Stimulated activated CD4-positive, alpha-beta T cell treated with anti-CD3 and anti-CD28 coated beads, Interleukin-1b, Interleukin-23, amount 100 ng/mL, for 1 hour (primary cell): ENCODE results near the gene CAND2.
A peak's percentile ranks its signal among the peaks of the same experiment; 100 is the strongest.
"Not testable (repeated sequence)": the region's sequence is repeated elsewhere in the genome, so short reads cannot be mapped to it uniquely, and the experiment has no call there.

ENCODE experiments used
- DNase-seq, 2 donors: peaks; one replicate each; pipeline ENCODE4 v3.0.0-alpha.2; 2020; ENCODE audit warnings: low read depth in 2 of 2

The CAND2 gene

GRCh38 chr3:12830785-12831156, 34.3 kb downstream of the CAND2 start:
- DNase-seq, result no peak

- no peak for DNase-seq
Measured at GRCh38 chr3:12831301-12831866, 34.9 kb downstream of the CAND2 start.

DNA sequence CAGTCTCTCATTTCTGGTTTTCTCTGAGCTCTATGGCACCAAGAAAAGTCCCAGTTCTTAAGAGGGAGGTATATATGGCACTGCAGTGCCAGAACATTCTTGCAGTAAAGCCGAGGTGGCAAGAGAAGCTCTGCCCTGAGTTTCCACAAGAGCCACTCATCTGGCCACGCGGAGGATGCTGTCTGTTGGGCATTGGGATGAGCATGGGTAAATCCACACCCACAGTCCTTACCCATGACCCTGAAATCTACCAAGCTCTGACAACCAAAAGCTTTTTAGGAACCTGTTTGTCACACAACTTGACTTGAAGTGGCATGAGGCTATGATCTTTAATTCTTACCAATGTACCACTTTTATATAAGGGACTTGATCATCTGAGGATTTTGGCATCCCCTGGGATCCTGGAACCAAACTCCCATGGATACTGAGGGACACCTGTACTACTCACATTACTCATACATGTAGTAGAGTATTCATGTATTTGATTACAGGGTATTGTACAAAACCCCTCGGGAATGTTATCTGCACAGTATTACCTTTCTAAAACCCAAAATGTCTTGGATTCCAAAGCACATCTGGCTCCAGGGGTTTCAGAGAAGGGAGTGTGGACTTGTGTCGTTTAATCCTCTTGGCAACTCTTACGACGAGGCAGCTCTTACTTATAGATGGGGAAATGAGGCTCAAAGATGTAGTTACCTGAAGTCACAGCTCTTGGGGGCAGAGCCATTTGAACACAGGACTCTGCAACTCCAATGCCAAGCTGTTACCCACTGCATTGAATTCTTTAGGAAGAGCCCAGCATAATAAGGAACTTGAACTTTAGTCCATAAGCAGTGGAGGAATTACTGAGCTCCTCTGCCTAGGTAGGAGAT, 36.1 kb downstream of the CAND2 start:
- no peak for DNase-seq

GRCh38 chr3:12833222-12834161, 37.0 kb downstream of the CAND2 start:
- no peak for DNase-seq

- no peak for DNase-seq
Measured at GRCh38 chr3:12835052-12835665, 38.7 kb downstream of the CAND2 start.

DNA sequence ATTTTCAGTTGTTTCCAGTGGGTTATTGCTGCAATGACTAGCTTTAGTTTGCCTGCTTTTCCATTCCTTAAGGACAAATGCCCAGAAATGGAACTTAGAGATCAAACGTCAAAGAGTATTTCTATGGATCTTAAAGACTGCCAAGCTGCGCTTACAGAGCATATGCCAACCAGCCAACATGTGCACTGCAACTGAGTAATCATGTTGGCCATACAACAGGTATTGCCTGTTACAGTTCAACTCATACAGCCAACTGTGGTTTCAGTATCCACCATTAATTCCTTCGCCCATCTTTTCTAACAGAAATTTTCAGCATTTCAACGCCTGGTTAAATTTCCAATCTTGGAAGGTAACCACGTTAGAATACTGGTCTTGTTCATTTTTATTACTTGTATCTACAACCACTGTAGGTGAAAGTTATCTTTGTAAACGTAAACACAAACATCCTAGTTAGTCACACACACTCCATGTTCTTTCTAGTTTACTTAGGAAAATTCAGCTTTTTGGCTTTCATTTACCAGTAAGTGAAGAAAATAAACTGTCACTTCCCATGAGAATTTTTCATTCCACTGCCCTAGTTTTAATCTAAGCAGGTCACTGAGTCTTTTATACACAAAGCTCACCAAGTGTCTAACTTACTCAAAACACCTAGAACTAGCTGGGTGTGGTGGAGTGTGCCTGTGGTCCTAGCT, 41.0 kb downstream of the CAND2 start:
- DNase-seq, result no peak

DNA sequence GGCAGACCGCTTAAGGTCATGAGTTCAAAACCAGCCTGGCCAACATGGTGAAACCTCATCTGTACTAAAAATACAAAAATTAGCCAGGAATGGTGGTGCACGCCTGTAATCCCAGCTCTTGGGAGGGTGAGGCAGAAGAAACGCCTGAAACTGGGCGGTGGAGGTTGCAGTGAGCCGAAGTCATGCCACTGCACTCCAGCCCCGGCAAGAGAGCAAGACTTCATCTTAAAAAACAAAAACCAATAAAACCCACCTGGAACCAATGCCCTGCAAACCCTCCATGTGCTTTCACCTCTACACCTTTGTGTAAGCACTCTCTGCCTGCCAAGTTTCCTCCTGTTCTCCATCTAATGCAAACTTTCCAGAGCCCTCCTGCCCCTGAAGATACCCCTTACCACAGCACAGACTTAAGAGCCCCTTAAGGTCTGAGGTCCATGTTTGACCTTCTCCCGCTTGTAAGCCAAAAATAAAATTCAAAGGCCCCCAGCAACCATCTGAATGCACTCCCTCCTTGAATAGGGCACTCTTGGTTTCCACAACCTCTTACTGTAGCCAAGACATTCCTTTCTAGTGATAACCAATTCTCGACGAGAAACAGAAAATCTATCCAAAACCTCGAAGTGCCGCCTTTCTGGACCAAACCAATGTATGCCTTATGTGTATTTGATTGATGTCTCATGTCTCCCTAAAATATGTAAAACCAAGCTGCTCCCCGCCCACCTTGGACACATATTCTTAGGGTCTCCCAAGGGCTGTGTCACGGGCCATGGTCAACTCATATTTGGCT, 41.9 kb downstream of the CAND2 start:
- DNase-seq, result no peak

- no peak for DNase-seq
Measured at GRCh38 chr3:12839156-12839946, 42.9 kb downstream of the CAND2 start.

- DNase-seq, result not testable (repeated sequence)
Measured at GRCh38 chr3:12840148-12840547, 43.7 kb downstream of the CAND2 start.

DNA sequence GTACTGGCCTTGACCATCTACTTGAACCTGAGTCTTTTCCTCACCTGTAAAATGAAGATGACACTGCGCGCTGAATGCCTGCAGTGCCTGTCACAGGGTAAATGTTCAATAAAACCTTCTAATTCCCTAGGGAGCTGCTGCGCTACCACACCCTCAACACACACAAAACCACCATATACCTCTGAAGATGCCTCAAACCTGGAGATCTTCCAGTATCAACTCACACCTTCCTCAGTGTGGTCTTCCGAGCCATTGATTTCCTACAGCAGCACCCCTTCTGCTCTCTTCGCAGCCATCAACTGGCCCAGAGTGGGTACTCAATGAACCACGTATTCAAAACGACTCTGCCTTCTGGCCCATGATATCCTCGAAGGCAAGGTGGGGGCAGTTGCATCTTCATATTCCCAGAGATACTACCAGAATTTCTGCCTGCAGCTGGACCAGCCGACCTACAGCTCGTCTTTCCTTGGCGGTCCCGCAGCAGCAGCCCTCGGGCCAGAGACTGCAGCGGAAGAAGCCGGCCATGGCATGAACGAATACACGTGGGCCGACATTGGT, 44.2 kb downstream of the CAND2 start:
- peak in 1 of 2 donors; percentile 5 for DNase-seq

GRCh38 chr3:12841149-12841969, 44.9 kb downstream of the CAND2 start, which contains the start of gene RPL32:
TSS of gene RPL32 (minus strand) at chr3:12841565. CDS start at chr3:12840237, 1,328 bp downstream.
- peak; percentile 61 to 62 for DNase-seq

DNA sequence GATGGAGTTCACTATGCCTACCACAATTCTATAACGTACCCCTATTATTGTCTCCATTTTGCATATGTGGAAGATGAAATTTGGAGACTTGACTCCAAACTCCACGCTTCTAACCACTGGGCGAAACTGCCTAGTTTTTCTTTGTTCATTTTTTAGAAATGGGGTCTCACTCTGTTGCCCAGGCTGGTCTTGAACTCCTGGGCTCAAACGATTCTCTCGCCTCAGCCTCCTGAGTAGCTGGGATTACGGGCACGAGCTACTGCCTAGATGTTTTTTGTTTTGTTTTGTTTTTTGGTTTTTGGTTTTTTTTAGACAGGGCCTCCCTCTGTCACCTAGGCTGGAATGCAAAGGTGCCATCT, 45.5 kb downstream of the CAND2 start:
- no peak for DNase-seq

DNA sequence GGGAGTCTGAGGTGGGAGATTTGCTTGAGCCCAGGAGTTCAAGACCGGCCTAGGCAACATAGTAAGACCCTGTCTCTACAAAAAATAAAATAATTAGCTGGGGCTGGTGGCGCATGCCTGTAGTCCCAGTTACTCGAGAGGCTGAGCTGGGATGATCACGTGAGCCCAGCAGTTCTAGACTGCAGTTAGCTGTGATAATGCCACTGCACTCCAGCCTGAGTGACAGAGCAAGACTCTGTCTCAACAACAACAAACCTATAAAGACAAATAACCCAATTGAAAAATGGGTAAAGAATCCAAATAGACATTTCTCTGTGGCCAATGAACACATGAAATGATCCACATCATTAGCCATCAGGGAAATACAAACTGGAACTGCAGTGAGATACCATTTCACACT, 46.0 kb downstream of the CAND2 start:
- no peak for DNase-seq

DNA sequence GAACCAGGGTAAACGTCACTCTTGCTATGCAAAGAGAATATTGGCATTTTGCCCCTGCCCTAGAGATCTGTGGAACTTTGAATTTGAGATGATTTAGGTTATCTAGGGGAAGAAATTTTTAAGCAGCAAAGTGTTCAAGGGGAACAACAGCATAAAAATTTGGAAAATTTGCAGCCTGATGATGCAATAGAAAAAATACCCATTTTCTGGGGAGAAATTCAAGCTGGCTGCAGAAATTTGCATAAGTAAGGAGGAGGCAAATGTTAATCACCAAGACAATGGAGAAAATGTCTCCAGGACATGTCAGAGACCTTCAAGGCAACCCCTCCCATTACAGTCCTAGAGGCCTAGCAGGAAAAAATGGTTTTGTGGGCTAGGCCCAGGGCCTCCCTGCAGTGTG, 49.3 kb downstream of the CAND2 start:
- DNase-seq, result no peak

GRCh38 chr3:12852201-12852600, 55.7 kb downstream of the CAND2 start:
- no peak for DNase-seq

- not testable (repeated sequence) for DNase-seq
Measured at GRCh38 chr3:12853847-12854246, 57.4 kb downstream of the CAND2 start.

- no peak for DNase-seq
Measured at GRCh38 chr3:12854565-12854964, 58.1 kb downstream of the CAND2 start.

GRCh38 chr3:12856626-12857025, 60.1 kb downstream of the CAND2 start:
- DNase-seq, result no peak
